Measurements from ENCODE around the gene SRGAP3.

DNA sequence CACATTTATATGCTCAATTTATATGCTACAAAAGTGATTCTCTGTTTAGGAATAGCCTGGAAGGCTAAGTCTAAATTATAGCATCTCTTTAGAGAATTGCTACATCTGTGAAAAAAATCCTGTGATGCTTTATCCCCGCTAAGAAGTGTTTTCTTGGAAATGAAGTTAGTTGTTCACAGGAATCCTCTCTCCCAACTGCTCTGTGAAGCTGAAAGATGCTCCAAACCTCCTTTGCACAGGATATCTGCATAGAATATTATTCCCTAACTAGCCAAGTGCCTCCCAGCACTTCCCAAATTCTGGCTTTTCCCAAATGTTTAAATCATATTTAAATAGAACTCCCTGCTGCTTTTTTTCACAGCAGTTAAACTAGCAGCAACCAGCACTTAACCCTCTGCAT, 132.2 kb downstream of the SRGAP3 start:
- TF ChIP-seq, protein P1, sequence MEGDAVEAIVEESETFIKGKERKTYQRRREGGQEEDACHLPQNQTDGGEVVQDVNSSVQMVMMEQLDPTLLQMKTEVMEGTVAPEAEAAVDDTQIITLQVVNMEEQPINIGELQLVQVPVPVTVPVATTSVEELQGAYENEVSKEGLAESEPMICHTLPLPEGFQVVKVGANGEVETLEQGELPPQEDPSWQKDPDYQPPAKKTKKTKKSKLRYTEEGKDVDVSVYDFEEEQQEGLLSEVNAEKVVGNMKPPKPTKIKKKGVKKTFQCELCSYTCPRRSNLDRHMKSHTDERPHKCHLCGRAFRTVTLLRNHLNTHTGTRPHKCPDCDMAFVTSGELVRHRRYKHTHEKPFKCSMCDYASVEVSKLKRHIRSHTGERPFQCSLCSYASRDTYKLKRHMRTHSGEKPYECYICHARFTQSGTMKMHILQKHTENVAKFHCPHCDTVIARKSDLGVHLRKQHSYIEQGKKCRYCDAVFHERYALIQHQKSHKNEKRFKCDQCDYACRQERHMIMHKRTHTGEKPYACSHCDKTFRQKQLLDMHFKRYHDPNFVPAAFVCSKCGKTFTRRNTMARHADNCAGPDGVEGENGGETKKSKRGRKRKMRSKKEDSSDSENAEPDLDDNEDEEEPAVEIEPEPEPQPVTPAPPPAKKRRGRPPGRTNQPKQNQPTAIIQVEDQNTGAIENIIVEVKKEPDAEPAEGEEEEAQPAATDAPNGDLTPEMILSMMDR (IDR thresholded peaks at IDR 0.05), result no peak
- TF ChIP-seq POLR2A (IDR thresholded peaks at IDR 0.05), result no peak
